Measurements from ENCODE around the gene ING3.

Gene ING3

DNA sequence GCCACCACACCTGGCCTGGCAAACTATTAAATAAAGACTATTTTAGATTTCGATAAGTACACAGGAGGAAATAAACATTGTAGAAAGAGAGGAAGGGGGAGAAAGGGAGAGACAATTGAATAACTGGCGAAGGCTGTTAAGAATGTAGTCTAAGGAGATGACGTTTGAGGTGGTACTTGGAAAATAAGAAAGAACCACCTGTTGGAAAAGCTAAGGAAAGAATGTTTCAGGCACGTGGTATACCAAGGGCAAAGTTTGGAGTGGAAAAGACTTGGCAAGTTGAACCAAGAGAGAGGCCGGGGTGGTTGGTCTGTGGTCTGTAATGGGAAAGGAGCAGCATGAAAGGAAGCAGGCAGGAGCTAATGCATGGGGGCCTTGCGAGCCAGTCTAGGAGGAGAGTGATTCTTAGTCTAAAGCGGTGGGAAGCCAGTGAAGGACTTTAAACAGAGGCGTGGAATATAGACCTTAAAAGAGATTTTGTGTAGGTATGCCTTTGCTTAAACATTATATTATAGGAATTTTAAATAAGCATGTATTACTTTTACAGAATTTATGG, 9.4 kb downstream of the ING3 start:
- no peak for DNase-seq (ENCODE audit: low read depth)
- TF ChIP-seq, protein P1, sequence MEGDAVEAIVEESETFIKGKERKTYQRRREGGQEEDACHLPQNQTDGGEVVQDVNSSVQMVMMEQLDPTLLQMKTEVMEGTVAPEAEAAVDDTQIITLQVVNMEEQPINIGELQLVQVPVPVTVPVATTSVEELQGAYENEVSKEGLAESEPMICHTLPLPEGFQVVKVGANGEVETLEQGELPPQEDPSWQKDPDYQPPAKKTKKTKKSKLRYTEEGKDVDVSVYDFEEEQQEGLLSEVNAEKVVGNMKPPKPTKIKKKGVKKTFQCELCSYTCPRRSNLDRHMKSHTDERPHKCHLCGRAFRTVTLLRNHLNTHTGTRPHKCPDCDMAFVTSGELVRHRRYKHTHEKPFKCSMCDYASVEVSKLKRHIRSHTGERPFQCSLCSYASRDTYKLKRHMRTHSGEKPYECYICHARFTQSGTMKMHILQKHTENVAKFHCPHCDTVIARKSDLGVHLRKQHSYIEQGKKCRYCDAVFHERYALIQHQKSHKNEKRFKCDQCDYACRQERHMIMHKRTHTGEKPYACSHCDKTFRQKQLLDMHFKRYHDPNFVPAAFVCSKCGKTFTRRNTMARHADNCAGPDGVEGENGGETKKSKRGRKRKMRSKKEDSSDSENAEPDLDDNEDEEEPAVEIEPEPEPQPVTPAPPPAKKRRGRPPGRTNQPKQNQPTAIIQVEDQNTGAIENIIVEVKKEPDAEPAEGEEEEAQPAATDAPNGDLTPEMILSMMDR (conservative IDR thresholded peaks at IDR 0.05; ENCODE audit: control insufficient read depth, insufficient read depth, low read depth, low read length) = no peak
- H3K4me3 ChIP-seq (ENCODE audit: control insufficient read depth, low read depth, low read length) = no peak overlapping the region

DNA sequence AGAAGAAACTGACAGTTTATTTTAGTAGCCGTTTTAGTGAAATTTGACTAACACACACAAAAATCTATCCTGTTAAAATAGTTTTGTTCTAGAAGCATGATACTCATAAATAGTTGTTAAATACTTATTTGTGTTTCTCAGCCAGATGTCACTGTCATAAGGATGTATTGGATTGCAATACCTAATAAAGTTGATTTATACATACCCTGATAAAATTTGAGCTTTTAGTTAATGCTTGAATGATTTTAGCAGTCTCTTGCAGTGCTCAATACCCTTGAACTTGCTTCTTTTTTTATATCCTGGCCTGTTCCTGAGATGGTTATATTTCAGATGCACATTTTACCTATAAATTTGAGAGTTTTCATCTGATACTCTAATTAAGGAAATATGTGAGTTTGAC, 10.1 kb downstream of the ING3 start:
- no peak overlapping the region for H3K4me3 ChIP-seq (ENCODE audit: control insufficient read depth, low read depth, low read length)
- TF ChIP-seq, protein P1 (conservative IDR thresholded peaks at IDR 0.05; ENCODE audit: control insufficient read depth, insufficient read depth, low read depth, low read length) = no peak
- no peak for DNase-seq (ENCODE audit: low read depth)

DNA sequence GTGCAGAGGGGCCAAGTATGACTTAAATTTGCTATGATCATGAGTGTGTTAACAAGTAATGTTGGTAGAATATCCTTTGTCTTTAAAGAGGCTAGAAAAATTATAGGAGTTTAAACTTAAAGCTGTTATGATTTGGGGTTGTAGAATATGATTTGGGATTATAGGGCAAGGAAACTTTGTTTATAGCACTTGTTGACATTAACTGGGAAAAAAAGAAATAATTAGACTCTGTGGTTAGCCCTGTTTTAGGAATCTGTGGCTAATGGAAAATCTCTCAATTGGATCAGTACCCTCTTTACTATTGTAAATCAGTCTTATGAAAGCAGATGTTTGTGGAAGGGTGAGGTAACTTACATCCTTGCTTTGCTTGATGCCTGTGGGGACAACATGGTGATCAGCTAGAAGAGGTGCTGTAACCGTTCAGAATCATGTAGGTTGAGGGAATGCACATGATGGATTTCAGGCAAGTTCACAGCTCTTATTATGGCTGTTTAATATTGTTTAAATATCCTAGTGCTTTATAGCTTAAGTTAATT, 11.1 kb downstream of the ING3 start:
- no peak overlapping the region for H3K4me3 ChIP-seq (ENCODE audit: control insufficient read depth, low read depth, low read length)
- DNase-seq (ENCODE audit: low read depth) = no peak
- TF ChIP-seq, protein P1 (conservative IDR thresholded peaks at IDR 0.05; ENCODE audit: control insufficient read depth, insufficient read depth, low read depth, low read length) = no peak

DNA sequence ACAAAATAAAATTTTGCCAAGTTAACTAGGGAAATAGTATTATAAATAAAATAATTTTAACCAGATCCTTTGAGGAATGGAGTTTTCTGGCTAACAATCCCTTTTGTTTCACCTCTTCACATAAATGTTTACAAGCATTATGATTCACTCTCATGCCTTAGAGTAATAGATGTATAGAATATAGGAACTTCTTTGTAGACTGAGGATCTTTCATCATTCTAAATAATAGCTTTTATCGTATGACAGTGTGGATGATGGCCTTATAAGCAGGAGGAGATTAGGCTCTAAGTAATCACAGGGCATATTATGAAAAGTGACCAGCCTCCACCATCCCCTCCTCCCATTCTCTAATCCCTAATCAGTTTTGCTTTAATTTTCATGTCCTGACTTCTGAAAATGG, 13.5 kb downstream of the ING3 start:
- DNase-seq (ENCODE audit: low read depth) = no peak
- H3K4me3 ChIP-seq (ENCODE audit: control insufficient read depth, low read depth, low read length) = no peak overlapping the region
- TF ChIP-seq, protein P1 (conservative IDR thresholded peaks at IDR 0.05; ENCODE audit: control insufficient read depth, insufficient read depth, low read depth, low read length) = no peak

DNA sequence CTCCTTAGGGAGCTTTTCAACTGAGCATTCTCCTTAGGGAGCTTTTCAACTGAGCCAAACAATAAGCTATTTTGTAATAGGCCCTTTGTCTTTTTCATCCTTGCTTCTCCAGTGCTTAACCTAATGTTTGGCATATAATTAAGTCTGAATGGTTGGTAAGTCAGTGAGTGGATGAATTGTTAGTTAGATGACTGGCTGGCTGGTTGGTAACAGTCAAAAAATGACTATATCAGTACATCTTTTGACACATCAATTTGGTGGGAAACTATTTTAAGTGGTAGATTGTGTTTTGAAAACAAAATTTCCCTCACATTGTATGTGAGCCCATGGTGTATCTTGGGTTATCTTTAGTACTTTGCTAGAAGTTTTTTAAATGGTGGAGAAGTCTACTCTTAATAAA, 16.4 kb downstream of the ING3 start:
- TF ChIP-seq, protein P1 (conservative IDR thresholded peaks at IDR 0.05; ENCODE audit: control insufficient read depth, insufficient read depth, low read depth, low read length) = no peak
- no peak overlapping the region for H3K4me3 ChIP-seq (ENCODE audit: control insufficient read depth, low read depth, low read length)
- DNase-seq (ENCODE audit: low read depth) = no peak

DNA sequence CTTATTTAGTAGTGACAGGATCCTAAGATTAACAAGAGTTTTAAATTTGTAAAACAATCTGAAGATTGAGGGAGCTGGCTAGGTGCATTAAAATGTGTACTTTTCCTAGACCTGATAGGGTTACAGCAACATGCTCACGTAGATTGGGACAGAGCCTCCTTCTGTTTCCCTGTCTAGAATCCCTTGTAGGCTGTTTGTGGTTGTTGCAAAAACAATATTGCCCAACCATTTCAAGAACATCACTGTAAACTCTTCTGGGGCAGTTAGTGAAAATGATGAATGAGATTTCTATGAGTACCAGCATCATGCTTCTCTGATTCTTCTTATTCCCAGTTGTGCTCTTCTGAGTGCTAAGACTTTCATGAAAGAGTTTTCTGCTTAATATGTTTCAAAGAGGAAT, 23.3 kb downstream of the ING3 start:
- H3K4me3 ChIP-seq (ENCODE audit: control insufficient read depth, low read depth, low read length) = no peak overlapping the region
- TF ChIP-seq, protein P1 (conservative IDR thresholded peaks at IDR 0.05; ENCODE audit: control insufficient read depth, insufficient read depth, low read depth, low read length) = no peak
- DNase-seq (ENCODE audit: low read depth) = peak; percentile 44

Data from fibroblast of mammary gland (primary cell).